GM12891 (cell line): ENCODE data around the gene DCP1A.

Experiments
- PAX5 ChIP-seq: IDR thresholded peaks from 2 replicates; pipeline ENCODE4 v1.6.1; 2011; ENCODE audit warnings: low read length, moderate library complexity, mild to moderate bottlenecking; ENCODE audit not compliant: insufficient read depth, severe bottlenecking
- POLR2A ChIP-seq: IDR thresholded peaks from 2 replicates; pipeline ENCODE4 v1.6.1; 2011; ENCODE audit warnings: low read depth, low read length, control low read depth
- POLR2AphosphoS5 ChIP-seq: IDR thresholded peaks from 2 replicates; pipeline ENCODE4 v1.6.1; 2011; ENCODE audit warnings: low read depth, low read length, control low read depth
- SPI1 ChIP-seq: IDR thresholded peaks from 2 replicates; pipeline ENCODE4 v1.6.1; 2011; ENCODE audit warnings: low read depth, low read length, control low read depth
- TAF1 ChIP-seq: IDR thresholded peaks from 2 replicates; pipeline ENCODE4 v1.6.1; 2011; ENCODE audit warnings: low read depth, low read length, control low read depth

DNA sequence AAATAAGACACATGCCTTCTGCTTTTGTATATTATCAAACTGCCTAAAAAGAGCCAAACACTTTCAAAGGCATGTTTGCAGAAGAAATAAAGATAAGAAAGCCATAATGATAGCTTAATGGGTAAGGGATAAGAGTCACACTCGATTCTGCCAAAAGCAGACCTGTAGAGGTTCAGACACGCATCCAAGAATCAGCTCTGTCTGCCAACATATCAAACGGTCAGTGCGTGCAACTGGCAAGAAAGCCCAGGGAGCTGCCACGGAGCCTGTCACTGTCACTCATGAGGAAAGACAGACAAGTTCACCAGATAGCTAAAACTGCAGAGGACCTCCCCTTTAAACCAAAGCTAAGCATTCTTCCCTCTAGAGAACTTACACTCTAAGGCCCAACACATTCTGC lies 23.2 kb downstream of the DCP1A start:
- no peak for TF ChIP-seq POLR2A
- no peak for TF ChIP-seq PAX5
- TF ChIP-seq POLR2AphosphoS5, result no peak
- no peak for TF ChIP-seq SPI1
- no peak for TF ChIP-seq TAF1
